Sigmoid colon (tissue), 4 donors: ENCODE results near the gene AFAP1.

Source experiments
- CTCF ChIP-seq, 4 experiments: fragments of 450-650 bp in 3 of 4; fragments of 200-600 bp in 1 of 4; IDR thresholded peaks; one replicate each; pipeline ENCODE4 v1.5.1; 2016 to 2019; ENCODE audit warnings: antibody characterized with exemption in 4 of 4, mild to moderate bottlenecking in 3 of 4, moderate library complexity in 2 of 4
- POLR2AphosphoS5 ChIP-seq, 4 donors: sonication (generic); formaldehyde crosslinking; IDR thresholded peaks; one replicate each; pipeline ENCODE4 v1.6.1; 2017; ENCODE audit warnings: antibody characterized with exemption in 4 of 4

GRCh38 chr4:7949759-7950158, 10.1 kb upstream of the AFAP1 start:
- TF ChIP-seq CTCF (IDR thresholded peaks at IDR 0.05) (no peak), POLR2AphosphoS5 (IDR thresholded peaks at IDR 0.05) (no peak)
